ENCODE measurements around the gene FAM118B.

FAM118B gene

DNA sequence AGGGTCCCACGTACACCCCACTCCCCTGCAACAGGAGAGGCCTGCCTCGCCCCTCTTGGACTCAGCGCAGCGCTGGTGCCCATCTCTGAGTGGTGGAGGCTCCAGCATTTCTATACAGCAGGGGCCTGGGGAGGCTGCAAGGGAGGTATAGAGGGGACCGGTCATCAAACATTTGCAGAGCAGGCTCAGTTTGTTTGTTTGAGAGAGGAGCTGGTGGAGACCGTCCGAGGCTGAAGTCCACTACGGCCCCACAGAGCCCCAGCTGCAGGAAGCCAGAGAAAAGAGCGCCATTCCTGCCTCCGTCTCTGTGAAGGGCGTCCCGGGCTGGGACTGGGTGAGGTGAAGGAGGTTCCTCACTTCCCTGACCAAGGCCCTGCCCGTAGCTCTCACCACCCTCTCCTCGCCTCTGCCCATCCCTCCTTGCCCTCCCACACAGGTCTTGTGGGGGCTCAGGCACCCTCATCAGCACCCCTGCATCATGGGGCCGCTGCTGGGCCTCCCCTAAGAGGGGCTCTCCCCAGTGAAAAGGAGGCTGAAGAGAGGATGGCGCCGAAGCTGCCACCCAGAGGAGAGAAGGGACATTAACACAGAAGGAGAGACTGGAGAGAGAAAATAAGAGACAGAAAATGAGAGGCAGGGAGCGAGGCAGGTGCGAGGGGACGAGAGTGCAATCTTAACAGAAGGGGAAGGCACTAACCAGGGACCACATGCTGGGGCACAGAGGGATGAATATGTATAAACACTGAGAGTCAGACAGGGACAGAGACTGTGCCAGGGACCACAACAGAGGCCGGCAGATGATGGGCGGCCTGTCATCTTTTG, 24.7 kb upstream of the FAM118B start:
- no CpG with 5 or more reads among the region's 22 CpGs for WGBS (ENCODE audit: insufficient coverage, insufficient read length)
- peaks cover 3% of the 10 kb centered on the region; the same call in 1 of the 2 replicates for H3K36me3 ChIP-seq (ENCODE audit: control insufficient read depth, insufficient read depth, low read length)
- H3K27ac ChIP-seq (ENCODE audit: low read length), result no peak overlapping the region
- H3K27me3 ChIP-seq (ENCODE audit: control insufficient read depth, insufficient read depth, low read length), result no peaks in the 10 kb centered on the region
- DNase-seq (ENCODE audit: low read depth, low spot score), result no peak
- H3K4me3 ChIP-seq (ENCODE audit: low read length), result no peak overlapping the region
- peaks cover 2% of the 10 kb centered on the region; the same call in 1 of the 2 replicates for H3K4me1 ChIP-seq (ENCODE audit: control insufficient read depth, insufficient read depth, low read length)
- no peaks in the 10 kb centered on the region for H3K9me3 ChIP-seq (ENCODE audit: control insufficient read depth, insufficient read depth, low read length)

DNA sequence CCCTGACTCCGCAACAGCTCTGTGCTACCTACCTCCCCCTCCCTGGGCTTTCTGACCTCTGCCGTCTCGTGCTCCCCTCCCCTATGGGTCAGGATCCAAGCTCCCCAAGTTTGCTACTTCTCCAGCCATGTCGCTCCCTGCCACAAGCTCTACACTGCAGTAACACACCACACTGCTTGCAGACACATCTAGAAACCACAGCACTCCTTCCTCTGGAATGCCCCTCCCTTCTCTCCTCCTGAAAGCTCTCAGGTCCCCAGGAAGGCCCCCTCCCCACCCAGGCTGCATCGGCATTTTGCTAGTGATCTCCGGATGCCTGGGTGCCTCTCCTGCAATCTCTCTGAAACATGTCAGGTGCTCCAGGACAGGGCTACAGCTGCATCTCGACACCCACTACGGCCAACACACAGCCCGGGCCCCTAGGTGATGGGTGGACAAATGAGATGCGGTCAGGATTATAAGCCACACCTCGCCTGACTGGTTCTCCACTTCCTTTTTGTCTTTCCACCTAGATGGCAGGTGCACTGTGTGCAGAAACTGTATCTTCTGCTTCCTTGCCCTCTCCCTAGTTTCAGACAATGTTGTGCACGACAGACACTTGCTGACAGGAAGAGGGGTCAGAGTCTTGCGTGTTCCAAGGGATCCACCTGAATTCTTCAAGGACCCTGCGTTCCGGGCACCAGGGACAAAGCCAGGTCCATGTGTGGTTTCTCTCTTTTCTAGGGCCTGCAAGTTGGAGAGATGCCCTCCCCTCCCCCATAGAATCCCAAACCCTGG, 23.1 kb upstream of the FAM118B start:
- Histone ChIP-seq H3K4me3 (ENCODE audit: low read length) (no peak overlapping the region), H3K4me1 (ENCODE audit: control insufficient read depth, insufficient read depth, low read length) (no peaks in the 10 kb centered on the region), H3K27ac (ENCODE audit: low read length) (no peak overlapping the region), H3K9me3 (ENCODE audit: control insufficient read depth, insufficient read depth, low read length) (no peaks in the 10 kb centered on the region), H3K27me3 (ENCODE audit: control insufficient read depth, insufficient read depth, low read length) (no peaks in the 10 kb centered on the region), H3K36me3 (ENCODE audit: control insufficient read depth, insufficient read depth, low read length) (peaks cover 9% of the 10 kb centered on the region; the same call in 1 of the 2 replicates)
- no CpG with 5 or more reads among the region's 15 CpGs for WGBS (ENCODE audit: insufficient coverage, insufficient read length)
- DNase-seq (ENCODE audit: low read depth, low spot score), result no peak

DNA sequence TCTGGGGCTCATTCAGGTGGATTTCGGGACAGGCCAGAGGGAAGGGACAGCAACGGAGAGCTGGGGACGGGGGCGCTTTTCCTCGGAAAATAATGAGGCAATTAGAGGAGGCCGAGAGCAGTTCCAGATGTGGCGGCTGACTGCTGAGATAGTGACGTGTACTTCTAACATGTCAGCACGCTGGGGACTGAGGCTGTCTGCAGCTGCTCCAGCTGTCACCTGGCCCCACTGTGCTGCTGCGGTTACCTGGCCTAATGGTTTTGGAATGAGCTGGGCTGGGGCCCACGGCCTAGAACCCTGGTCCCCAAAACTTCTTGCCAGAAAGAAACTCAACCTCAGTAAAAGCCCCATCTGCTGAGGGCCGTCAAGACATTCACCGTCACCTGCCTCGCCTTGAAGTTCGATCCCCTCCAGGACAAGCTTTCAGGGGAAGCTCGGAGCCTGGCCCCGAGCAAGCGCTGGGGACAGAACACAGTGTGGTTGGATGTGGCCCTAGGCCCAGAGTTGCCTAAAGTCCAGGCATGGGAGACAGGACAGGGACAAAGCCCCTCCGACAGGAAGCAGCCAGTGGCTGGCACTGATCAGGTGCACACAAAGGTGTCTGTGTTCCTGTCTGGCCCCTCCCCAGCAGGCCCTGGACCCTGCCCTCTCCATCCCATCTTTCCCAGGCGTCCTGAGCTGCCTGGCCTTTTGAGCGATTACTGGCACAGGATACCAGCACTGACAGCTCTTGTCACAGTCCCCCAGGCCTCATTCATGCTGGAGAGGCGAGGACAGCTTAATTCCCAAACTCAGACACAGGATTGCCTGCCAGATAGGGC, 22.3 kb upstream of the FAM118B start:
- Histone ChIP-seq H3K9me3 (ENCODE audit: control insufficient read depth, insufficient read depth, low read length) (no peaks in the 10 kb centered on the region), H3K27ac (ENCODE audit: low read length) (no peak overlapping the region), H3K4me1 (ENCODE audit: control insufficient read depth, insufficient read depth, low read length) (no peaks in the 10 kb centered on the region), H3K36me3 (ENCODE audit: control insufficient read depth, insufficient read depth, low read length) (peaks cover 9% of the 10 kb centered on the region; the same call in 1 of the 2 replicates), H3K27me3 (ENCODE audit: control insufficient read depth, insufficient read depth, low read length) (no peaks in the 10 kb centered on the region), H3K4me3 (ENCODE audit: low read length) (no peak overlapping the region)
- DNase-seq (ENCODE audit: low read depth, low spot score), result no peak
- no CpG with 5 or more reads among the region's 22 CpGs for WGBS (ENCODE audit: insufficient coverage, insufficient read length)

DNA sequence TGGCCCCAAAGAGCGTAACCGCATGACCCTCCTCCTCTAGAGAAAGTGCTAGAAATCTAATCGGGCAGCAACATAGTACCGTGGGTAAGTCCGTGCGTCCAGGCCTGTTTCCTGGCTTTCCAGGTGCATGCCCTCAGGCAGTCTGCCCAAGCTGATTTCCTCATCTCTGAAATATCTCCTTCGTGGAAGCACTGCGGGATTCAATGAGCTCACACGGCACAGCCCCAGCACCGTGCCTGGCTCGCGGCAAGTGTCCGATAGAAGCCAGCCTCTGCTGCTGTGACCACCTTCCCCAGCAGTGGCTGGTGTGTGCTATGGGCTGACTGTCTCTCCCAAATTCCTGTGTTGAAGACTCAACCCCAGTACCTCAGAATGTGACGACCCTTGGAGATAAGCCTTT, 20.8 kb upstream of the FAM118B start:
- no peak overlapping the region for H3K27ac ChIP-seq (ENCODE audit: low read length)
- no peak for DNase-seq (ENCODE audit: low read depth, low spot score)
- WGBS (ENCODE audit: insufficient coverage, insufficient read length), result no CpG with 5 or more reads among the region's 14 CpGs
- peaks cover 9% of the 10 kb centered on the region; the same call in 1 of the 2 replicates for H3K36me3 ChIP-seq (ENCODE audit: control insufficient read depth, insufficient read depth, low read length)
- H3K4me1 ChIP-seq (ENCODE audit: control insufficient read depth, insufficient read depth, low read length), result no peaks in the 10 kb centered on the region
- H3K4me3 ChIP-seq (ENCODE audit: low read length), result no peak overlapping the region
- no peaks in the 10 kb centered on the region for H3K9me3 ChIP-seq (ENCODE audit: control insufficient read depth, insufficient read depth, low read length)
- H3K27me3 ChIP-seq (ENCODE audit: control insufficient read depth, insufficient read depth, low read length), result no peaks in the 10 kb centered on the region

DNA sequence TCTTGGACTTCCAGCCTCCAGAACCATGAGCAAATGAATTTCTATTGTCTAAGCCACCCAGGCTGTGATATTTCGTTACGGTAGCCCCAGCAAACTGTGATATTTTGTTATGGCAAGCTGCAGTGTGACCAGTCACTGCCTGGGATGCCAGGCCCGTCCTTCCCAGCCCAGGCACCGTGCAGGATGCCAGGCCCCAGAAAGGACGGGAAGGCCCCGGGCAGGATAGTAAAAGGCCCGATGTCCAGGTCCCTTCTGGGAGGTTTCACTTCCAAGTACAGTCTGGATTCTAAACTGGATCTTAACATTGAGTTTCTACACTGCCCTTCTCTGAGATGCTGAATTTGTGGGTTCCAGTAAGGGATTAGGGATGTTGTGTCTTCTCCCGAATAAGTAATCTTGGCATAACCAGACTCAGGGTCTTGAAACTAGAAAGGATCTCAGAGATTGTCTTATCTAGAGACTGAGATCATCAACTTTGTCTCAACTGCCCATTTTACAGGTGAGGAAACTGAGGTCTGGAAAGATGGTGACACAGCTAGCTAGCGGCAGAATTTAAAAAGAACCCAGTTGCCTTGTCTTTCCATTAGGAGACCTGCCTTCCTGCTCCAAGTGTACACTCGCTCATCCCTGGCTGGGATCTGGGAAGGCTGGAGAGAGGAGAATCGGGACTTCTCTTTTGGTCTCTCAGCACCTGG, 20.1 kb upstream of the FAM118B start:
- no CpG with 5 or more reads among the region's 11 CpGs for WGBS (ENCODE audit: insufficient coverage, insufficient read length)

DNA sequence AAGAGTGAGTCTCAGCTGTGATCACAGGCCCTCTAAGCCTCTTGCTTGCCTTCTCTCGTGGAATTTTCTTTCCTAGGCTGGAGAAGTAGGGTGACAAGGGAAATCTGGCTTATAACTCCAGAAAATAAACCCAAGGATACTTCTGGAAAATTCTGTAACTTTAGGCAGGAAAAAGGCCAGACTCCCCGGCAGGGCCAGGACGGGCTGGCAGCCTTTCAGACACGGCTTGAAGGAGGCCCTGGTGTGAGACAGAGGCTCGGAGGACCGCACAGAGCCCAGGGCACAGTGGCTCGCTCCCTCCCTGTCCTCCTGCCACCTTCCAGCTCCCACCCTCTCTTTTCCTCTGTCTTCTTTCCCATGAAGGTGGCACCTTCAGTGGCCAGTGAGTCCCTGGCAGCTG, 19.2 kb upstream of the FAM118B start:
- no CpG with 5 or more reads among the region's 7 CpGs for WGBS (ENCODE audit: insufficient coverage, insufficient read length)
- Histone ChIP-seq H3K27ac (ENCODE audit: low read length) (no peak overlapping the region), H3K4me3 (ENCODE audit: low read length) (no peak overlapping the region), H3K27me3 (ENCODE audit: control insufficient read depth, insufficient read depth, low read length) (no peaks in the 10 kb centered on the region), H3K4me1 (ENCODE audit: control insufficient read depth, insufficient read depth, low read length) (no peaks in the 10 kb centered on the region), H3K9me3 (ENCODE audit: control insufficient read depth, insufficient read depth, low read length) (no peaks in the 10 kb centered on the region), H3K36me3 (ENCODE audit: control insufficient read depth, insufficient read depth, low read length) (peaks cover 15% of the 10 kb centered on the region)
- no peak for DNase-seq (ENCODE audit: low read depth, low spot score)

More for the DNA sequence above, 20.1 kb upstream of the FAM118B start:
- Histone ChIP-seq H3K27ac (ENCODE audit: low read length) (no peak overlapping the region), H3K27me3 (ENCODE audit: control insufficient read depth, insufficient read depth, low read length) (no peaks in the 10 kb centered on the region), H3K9me3 (ENCODE audit: control insufficient read depth, insufficient read depth, low read length) (no peaks in the 10 kb centered on the region), H3K4me1 (ENCODE audit: control insufficient read depth, insufficient read depth, low read length) (no peaks in the 10 kb centered on the region), H3K36me3 (ENCODE audit: control insufficient read depth, insufficient read depth, low read length) (peaks cover 12% of the 10 kb centered on the region), H3K4me3 (ENCODE audit: low read length) (no peak overlapping the region)
- DNase-seq (ENCODE audit: low read depth, low spot score), result no peak

DNA sequence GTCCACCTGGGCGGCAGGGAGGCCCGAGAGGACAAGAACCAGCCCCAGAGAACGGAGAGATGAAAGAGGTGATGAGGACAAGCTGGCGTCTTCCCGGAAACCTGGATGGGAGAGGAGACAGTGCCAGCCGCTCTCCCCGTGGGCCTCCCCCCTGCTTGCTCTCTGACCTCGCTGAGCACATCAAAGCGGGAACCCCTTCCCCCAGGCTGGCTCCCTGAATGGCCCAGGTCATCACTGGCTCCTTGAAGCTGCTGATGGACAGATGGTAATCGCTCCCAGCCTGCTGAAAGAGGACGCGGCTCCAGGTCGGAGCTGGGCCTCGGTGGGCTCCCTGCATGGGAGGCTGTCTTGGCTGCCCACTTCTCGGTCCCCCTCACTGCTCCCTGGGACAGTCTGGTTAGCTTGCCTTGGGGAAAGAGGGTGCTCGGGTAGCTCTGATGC, 18.5 kb upstream of the FAM118B start:
- Histone ChIP-seq H3K36me3 (ENCODE audit: control insufficient read depth, insufficient read depth, low read length) (peaks cover 21% of the 10 kb centered on the region), H3K4me1 (ENCODE audit: control insufficient read depth, insufficient read depth, low read length) (no peaks in the 10 kb centered on the region), H3K27me3 (ENCODE audit: control insufficient read depth, insufficient read depth, low read length) (no peaks in the 10 kb centered on the region), H3K9me3 (ENCODE audit: control insufficient read depth, insufficient read depth, low read length) (no peaks in the 10 kb centered on the region), H3K4me3 (ENCODE audit: low read length) (no peak overlapping the region), H3K27ac (ENCODE audit: low read length) (no peak overlapping the region)
- no peak for DNase-seq (ENCODE audit: low read depth, low spot score)
- no CpG with 5 or more reads among the region's 16 CpGs for WGBS (ENCODE audit: insufficient coverage, insufficient read length)

DNA sequence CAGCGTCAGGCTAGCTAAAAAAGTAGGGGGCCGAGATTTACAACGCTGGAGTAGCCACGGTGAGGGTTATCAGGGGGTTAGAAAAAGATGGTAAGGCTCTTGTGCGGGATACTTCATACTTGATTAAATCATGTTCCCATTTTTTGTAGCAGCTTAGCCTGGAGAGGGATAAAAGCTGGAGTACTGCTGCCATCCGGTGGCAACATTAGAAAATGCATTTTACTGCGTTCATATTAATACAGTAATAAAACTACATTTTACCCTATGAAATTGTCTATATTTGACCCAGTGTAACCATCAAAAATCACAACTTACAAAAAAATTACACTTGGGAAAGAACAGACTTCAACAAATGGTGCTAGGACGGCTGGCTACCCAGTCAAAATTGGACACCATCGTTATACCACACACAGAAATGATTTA, 17.4 kb upstream of the FAM118B start:
- peaks cover 26% of the 10 kb centered on the region for H3K36me3 ChIP-seq (ENCODE audit: control insufficient read depth, insufficient read depth, low read length)
- no peaks in the 10 kb centered on the region for H3K4me1 ChIP-seq (ENCODE audit: control insufficient read depth, insufficient read depth, low read length)
- no peak overlapping the region for H3K4me3 ChIP-seq (ENCODE audit: low read length)
- WGBS (ENCODE audit: insufficient coverage, insufficient read length), result no CpG with 5 or more reads among the region's 9 CpGs
- no peak for DNase-seq (ENCODE audit: low read depth, low spot score)
- H3K27me3 ChIP-seq (ENCODE audit: control insufficient read depth, insufficient read depth, low read length), result no peaks in the 10 kb centered on the region
- no peak overlapping the region for H3K27ac ChIP-seq (ENCODE audit: low read length)
- H3K9me3 ChIP-seq (ENCODE audit: control insufficient read depth, insufficient read depth, low read length), result no peaks in the 10 kb centered on the region

DNA sequence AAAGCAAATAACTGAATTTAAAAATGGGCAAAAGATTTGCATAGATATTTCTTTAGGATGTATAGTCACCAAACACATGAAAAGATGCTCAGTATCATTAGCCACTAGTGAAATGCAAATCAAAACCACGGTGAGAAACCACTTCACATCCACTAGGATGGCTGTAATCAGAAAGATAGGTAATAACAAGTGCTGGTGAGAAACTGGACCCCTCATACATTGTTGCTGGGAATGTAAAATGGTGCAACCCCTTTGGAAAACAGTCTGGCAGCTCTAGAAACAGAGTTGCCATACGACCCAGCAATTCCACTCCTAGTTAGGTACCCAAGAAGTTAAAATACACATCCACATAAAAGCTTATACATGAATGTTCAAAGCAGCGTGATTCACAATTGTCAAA, 16.5 kb upstream of the FAM118B start:
- no peaks in the 10 kb centered on the region for H3K9me3 ChIP-seq (ENCODE audit: control insufficient read depth, insufficient read depth, low read length)
- no peak overlapping the region for H3K4me3 ChIP-seq (ENCODE audit: low read length)
- no CpG with 5 or more reads among the region's 3 CpGs for WGBS (ENCODE audit: insufficient coverage, insufficient read length)
- DNase-seq (ENCODE audit: low read depth, low spot score), result no peak
- peaks cover 31% of the 10 kb centered on the region for H3K36me3 ChIP-seq (ENCODE audit: control insufficient read depth, insufficient read depth, low read length)
- H3K4me1 ChIP-seq (ENCODE audit: control insufficient read depth, insufficient read depth, low read length), result no peaks in the 10 kb centered on the region
- H3K27me3 ChIP-seq (ENCODE audit: control insufficient read depth, insufficient read depth, low read length), result no peaks in the 10 kb centered on the region
- H3K27ac ChIP-seq (ENCODE audit: low read length), result no peak overlapping the region

Data from iPS DF 6.9 (cell line).